Trophoblast cell (in vitro differentiated cells and primary cell): Measurements from ENCODE around the gene PEX14.

Experiments
- DNase-seq, 2 donors: peaks; one replicate each; pipeline ENCODE4 v3.0.0-alpha.2; 2016
- H2AFZ ChIP-seq: 2 replicates; pipeline ENCODE4 v1.6.1; 2013; ENCODE audit warnings: low read length, moderate library complexity, mild to moderate bottlenecking; ENCODE audit not compliant: insufficient read depth, poor library complexity
- H2AK5ac ChIP-seq: 2 replicates; pipeline ENCODE4 v1.6.1; 2013; ENCODE audit warnings: mild to moderate bottlenecking, low read length
- H2BK120ac ChIP-seq: 2 replicates; pipeline ENCODE4 v1.6.1; 2013; ENCODE audit warnings: low read length, mild to moderate bottlenecking, moderate library complexity; ENCODE audit not compliant: insufficient read depth, poor library complexity
- H2BK12ac ChIP-seq: 2 replicates; pipeline ENCODE4 v1.6.1; 2013; ENCODE audit warnings: mild to moderate bottlenecking, low read length, moderate library complexity
- H2BK5ac ChIP-seq: 2 replicates; pipeline ENCODE4 v1.6.1; 2013; ENCODE audit warnings: low read length, low read depth, moderate library complexity, mild to moderate bottlenecking; ENCODE audit not compliant: poor library complexity
- H3K14ac ChIP-seq: 2 replicates; pipeline ENCODE4 v1.6.1; 2013; ENCODE audit warnings: mild to moderate bottlenecking, low read length
- H3K18ac ChIP-seq: 2 replicates; pipeline ENCODE4 v1.6.1; 2013; ENCODE audit warnings: mild to moderate bottlenecking, low read length
- H3K23ac ChIP-seq: 2 replicates; pipeline ENCODE4 v1.6.1; 2013; ENCODE audit warnings: low read length
- H3K27ac ChIP-seq: 2 replicates; pipeline ENCODE4 v1.5.1; 2013; ENCODE audit warnings: low read depth, mild to moderate bottlenecking, inconsistent platforms, low read length, moderate library complexity
- H3K27me3 ChIP-seq: 2 replicates; pipeline ENCODE4 v1.6.1; 2013; ENCODE audit warnings: inconsistent platforms, mild to moderate bottlenecking, low read length, moderate library complexity; ENCODE audit not compliant: insufficient read depth
- H3K36me3 ChIP-seq, 2 experiments: 1 replicate in 1 of 2; 2 replicates in 1 of 2; pipeline ENCODE4 v1.6.1; 2013; ENCODE audit warnings: low read length in 2 of 2, mild to moderate bottlenecking in 2 of 2, moderate library complexity in 1 of 2; ENCODE audit not compliant: insufficient read depth in 2 of 2, control insufficient read depth in 1 of 2
- H3K4ac ChIP-seq: 2 replicates; pipeline ENCODE4 v1.6.1; 2013; ENCODE audit warnings: low read depth, mild to moderate bottlenecking, low read length, moderate library complexity
- H3K4me1 ChIP-seq, 2 experiments: 1 replicate in 1 of 2; 2 replicates in 1 of 2; pipeline ENCODE4 v1.6.1; 2013; ENCODE audit warnings: low read length in 2 of 2, mild to moderate bottlenecking in 2 of 2, moderate library complexity in 1 of 2; ENCODE audit not compliant: insufficient read depth in 2 of 2, control insufficient read depth in 1 of 2
- H3K4me2 ChIP-seq: 2 replicates; pipeline ENCODE4 v1.6.1; 2013; ENCODE audit warnings: inconsistent platforms, mild to moderate bottlenecking, low read length, moderate library complexity
- H3K4me3 ChIP-seq: 2 replicates; pipeline ENCODE4 v1.5.1; 2013; ENCODE audit warnings: mild to moderate bottlenecking, low read depth, low read length, inconsistent platforms
- H3K79me1 ChIP-seq: one replicate; pipeline ENCODE4 v1.6.1; 2013; ENCODE audit warnings: low read length
- H3K79me2 ChIP-seq: 2 replicates; pipeline ENCODE4 v1.6.1; 2013; ENCODE audit warnings: low read length, mild to moderate bottlenecking; ENCODE audit not compliant: control insufficient read depth, insufficient read depth, poor library complexity
- H3K9ac ChIP-seq: 2 replicates; pipeline ENCODE4 v1.6.1; 2013; ENCODE audit warnings: mild to moderate bottlenecking, low read length
- H3K9me3 ChIP-seq: 2 replicates; pipeline ENCODE4 v1.6.1; 2013; ENCODE audit warnings: low read depth, mild to moderate bottlenecking, control low read depth, inconsistent platforms, low read length; ENCODE audit not compliant: insufficient read depth
- H4K12ac ChIP-seq: 2 replicates; pipeline ENCODE4 v1.6.1; 2013; ENCODE audit warnings: low read depth, mild to moderate bottlenecking, low read length, moderate library complexity
- H4K8ac ChIP-seq: 2 replicates; pipeline ENCODE4 v1.6.1; 2013; ENCODE audit warnings: low read depth, mild to moderate bottlenecking, low read length, moderate library complexity
- H4K91ac ChIP-seq: one replicate; pipeline ENCODE4 v1.6.1; 2013; ENCODE audit warnings: low read depth, mild to moderate bottlenecking, low read length, moderate library complexity
- WGBS: extraction: QIAGEN DNeasy Blood & Tissue Kit; methylation state at CpG from one replicate; pipeline ENCODE4 v1.1.7; 2013; ENCODE audit warnings: missing lambda C conversion rate; ENCODE audit not compliant: insufficient read length, insufficient coverage; ENCODE audit errors: extremely low coverage; 5-methylcytosine and 5-hydroxymethylcytosine counted together

PEX14 gene

GRCh38 chr1:10511494-10511885 lies 36.7 kb downstream of the PEX14 start:
- WGBS, result no CpG with 5 or more reads among the region's 3 CpGs
- no peaks in the 10 kb centered on the region for H3K79me1 ChIP-seq
- H4K12ac ChIP-seq, result no peak overlapping the region
- H3K4ac ChIP-seq, result no peak overlapping the region
- no peaks in the 10 kb centered on the region for H3K27me3 ChIP-seq
- H3K23ac ChIP-seq, result no peak overlapping the region
- H3K14ac ChIP-seq, result no peak overlapping the region
- H4K8ac ChIP-seq, result no peak overlapping the region
- H2BK5ac ChIP-seq, result no peak overlapping the region
- DNase-seq, result no peak
- H3K18ac ChIP-seq, result no peak overlapping the region
- peaks cover 1% of the 10 kb centered on the region for H3K79me2 ChIP-seq
- H4K91ac ChIP-seq, result no peak overlapping the region
- peaks cover 2% of the 10 kb centered on the region for H3K9me3 ChIP-seq
- H2BK12ac ChIP-seq, result no peak overlapping the region
- no peaks in the 10 kb centered on the region for H3K36me3 ChIP-seq
- H2AK5ac ChIP-seq, result no peak overlapping the region
- H3K27ac ChIP-seq, result no peak overlapping the region
- no peak overlapping the region for H3K9ac ChIP-seq
- H3K4me3 ChIP-seq, result no peak overlapping the region
- H3K4me2 ChIP-seq, result no peak overlapping the region
- no peak overlapping the region for H2BK120ac ChIP-seq
- H3K4me1 ChIP-seq, result peaks cover 14 to 25% of the 10 kb centered on the region in 2 experiments
- H2AFZ ChIP-seq, result no peak overlapping the region

GRCh38 chr1:10513199-10513598 lies 38.4 kb downstream of the PEX14 start:
- Histone ChIP-seq H3K18ac (no peak overlapping the region), H3K14ac (no peak overlapping the region), H3K79me2 (peaks cover 1% of the 10 kb centered on the region), H3K4me3 (no peak overlapping the region), H3K4me2 (no peak overlapping the region), H3K9me3 (peaks cover 3% of the 10 kb centered on the region), H4K12ac (no peak overlapping the region), H3K36me3 (no peaks in the 10 kb centered on the region), H3K27ac (no peak overlapping the region), H4K91ac (no peak overlapping the region), H2BK120ac (no peak overlapping the region), H3K27me3 (no peaks in the 10 kb centered on the region), H3K9ac (no peak overlapping the region), H3K4ac (no peak overlapping the region), H2BK12ac (no peak overlapping the region), H3K4me1 (peaks cover 21 to 31% of the 10 kb centered on the region in 2 experiments), H2AK5ac (no peak overlapping the region), H2BK5ac (no peak overlapping the region), H3K23ac (no peak overlapping the region), H3K79me1 (no peaks in the 10 kb centered on the region), H2AFZ (no peak overlapping the region), H4K8ac (no peak overlapping the region)
- WGBS, result no CpG with 5 or more reads among the region's 5 CpGs
- DNase-seq, result no peak

GRCh38 chr1:10514490-10515235 lies 39.9 kb downstream of the PEX14 start:
- no peaks in the 10 kb centered on the region for H3K79me1 ChIP-seq
- no peak overlapping the region for H3K9ac ChIP-seq
- H4K12ac ChIP-seq, result no peak overlapping the region
- H3K4me1 ChIP-seq, result peaks cover 16 to 29% of the 10 kb centered on the region in 2 experiments
- H3K4me2 ChIP-seq, result no peak overlapping the region
- no peak overlapping the region for H3K14ac ChIP-seq
- peak in 1 of 2 donors; percentile 36 for DNase-seq
- H3K4ac ChIP-seq, result no peak overlapping the region
- no peak overlapping the region for H2BK5ac ChIP-seq
- no peak overlapping the region for H2BK12ac ChIP-seq
- WGBS, result no CpG with 5 or more reads among the region's 8 CpGs
- no peak overlapping the region for H2AFZ ChIP-seq
- no peak overlapping the region for H4K8ac ChIP-seq
- peaks cover 3% of the 10 kb centered on the region for H3K9me3 ChIP-seq
- H3K27me3 ChIP-seq, result no peaks in the 10 kb centered on the region
- H3K18ac ChIP-seq, result no peak overlapping the region
- no peaks in the 10 kb centered on the region for H3K36me3 ChIP-seq
- peaks cover 1% of the 10 kb centered on the region for H3K79me2 ChIP-seq
- H2BK120ac ChIP-seq, result no peak overlapping the region
- H3K4me3 ChIP-seq, result no peak overlapping the region
- H4K91ac ChIP-seq, result no peak overlapping the region
- no peak overlapping the region for H2AK5ac ChIP-seq
- H3K23ac ChIP-seq, result no peak overlapping the region
- H3K27ac ChIP-seq, result no peak overlapping the region

GRCh38 chr1:10515301-10515975 lies 40.7 kb downstream of the PEX14 start:
- no peak for DNase-seq
- Histone ChIP-seq H2BK12ac (no peak overlapping the region), H2AK5ac (no peak overlapping the region), H3K27me3 (no peaks in the 10 kb centered on the region), H2BK5ac (no peak overlapping the region), H3K4me3 (no peak overlapping the region), H3K79me1 (no peaks in the 10 kb centered on the region), H4K12ac (no peak overlapping the region), H3K79me2 (peaks cover 1% of the 10 kb centered on the region), H3K9ac (no peak overlapping the region), H3K9me3 (peaks cover 3% of the 10 kb centered on the region), H3K23ac (no peak overlapping the region), H3K36me3 (no peaks in the 10 kb centered on the region), H2BK120ac (no peak overlapping the region), H3K27ac (no peak overlapping the region), H3K4me2 (no peak overlapping the region), H4K8ac (no peak overlapping the region), H3K18ac (no peak overlapping the region), H3K4me1 (peaks cover 16 to 28% of the 10 kb centered on the region in 2 experiments), H2AFZ (no peak overlapping the region), H3K14ac (no peak overlapping the region), H3K4ac (no peak overlapping the region), H4K91ac (no peak overlapping the region)
- no CpG with 5 or more reads among the region's 10 CpGs for WGBS
